T47D (cell line): ENCODE data around the gene RELB.

ENCODE experiments used
- DNase-seq, 2 experiments: peaks; one replicate each; pipeline versions ENCODE4 v3.0.0 to v3.0.0-alpha.2; 2011 to 2012; ENCODE audit warnings: low read depth in 1 of 2, low spot score in 1 of 2
- JUND ChIP-seq: IDR thresholded peaks from 2 replicates; pipeline ENCODE4 v1.6.1; 2012; ENCODE audit warnings: low read depth
- in situ Hi-C: cut with HindIII; loops from 2 replicates; pipeline ENCODE4 v1.10.0; 2016; ENCODE audit warnings: low sequenced_read_pairs, low pct_unique_long_range_greater_than_20kb

The RELB gene

GRCh38 chr19:45011959-45012358 is 10.7 kb downstream of the RELB start:
- in situ Hi-C loops, result no loop called here
- no peak for DNase-seq
- no peak for TF ChIP-seq JUND

- in situ Hi-C loops, result no loop called here
- peak; percentile 79 to 83 for DNase-seq
- TF ChIP-seq JUND, result no peak
Observed at GRCh38 chr19:45016388-45017314, 15.4 kb downstream of the RELB start.

DNA sequence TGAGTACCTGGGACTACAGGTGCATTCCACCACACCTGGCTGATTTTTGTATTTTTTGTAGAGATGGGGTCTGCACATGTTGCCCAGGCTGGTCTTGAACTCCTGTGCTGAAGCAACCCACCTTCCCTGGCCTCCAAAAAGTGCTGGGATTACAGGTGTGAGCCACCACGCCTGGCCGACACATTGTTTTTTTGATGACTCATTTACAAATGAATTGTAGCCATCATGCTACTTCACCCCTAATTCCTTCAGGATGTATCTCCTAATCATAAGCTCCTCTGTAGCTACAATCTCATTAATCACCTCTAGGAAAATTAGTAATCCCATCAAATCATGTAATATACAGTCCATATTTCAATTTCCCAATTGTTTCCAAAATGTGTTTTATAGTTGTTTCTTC is 17.9 kb downstream of the RELB start:
- in situ Hi-C loops, result no loop called here
- TF ChIP-seq JUND, result no peak
- no peak for DNase-seq

DNA sequence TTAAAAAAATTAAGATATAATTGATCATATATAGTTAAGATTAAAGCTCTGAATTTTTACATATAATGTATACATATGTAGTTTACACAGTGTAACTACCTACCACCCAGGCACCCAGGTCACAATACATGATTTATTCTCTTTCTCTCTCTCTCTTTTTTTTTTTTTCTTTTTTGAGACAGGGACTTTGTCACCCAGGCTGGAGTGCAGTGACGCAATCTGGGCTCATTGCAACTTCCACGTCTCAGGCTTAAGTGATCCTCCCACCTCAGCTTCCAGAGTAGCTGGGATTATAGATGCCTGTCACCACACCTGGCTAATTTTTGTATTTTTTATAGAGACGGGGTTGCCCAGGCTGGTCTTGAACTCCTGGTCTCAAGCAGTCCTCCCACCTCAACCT is 18.8 kb downstream of the RELB start:
- no peak for DNase-seq
- no peak for TF ChIP-seq JUND
- in situ Hi-C loops, result no loop called here

GRCh38 chr19:45021971-45022370 is 20.7 kb downstream of the RELB start:
- in situ Hi-C loops, result no loop called here
- TF ChIP-seq JUND, result no peak
- no peak for DNase-seq

DNA sequence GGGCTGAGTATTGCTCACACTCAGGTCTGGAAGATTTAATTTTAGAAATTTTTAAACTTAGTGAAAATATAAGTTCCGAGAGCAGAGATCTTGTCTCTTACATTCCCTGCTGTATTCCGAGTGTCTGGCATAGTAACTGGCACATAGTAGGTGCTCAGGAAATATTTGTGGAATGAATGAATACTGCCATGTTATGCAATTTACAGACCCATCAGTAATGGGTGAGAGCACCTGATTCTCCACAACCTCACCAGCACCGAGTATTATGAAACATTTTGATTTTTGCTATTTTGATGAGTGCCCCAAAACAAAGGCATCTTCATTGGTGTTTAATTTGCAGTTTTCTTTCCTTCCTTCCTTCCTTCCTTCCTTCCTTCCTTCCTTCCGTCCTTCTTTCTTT is 21.8 kb downstream of the RELB start:
- in situ Hi-C loops, result no loop called here
- no peak for TF ChIP-seq JUND
- no peak for DNase-seq

DNA sequence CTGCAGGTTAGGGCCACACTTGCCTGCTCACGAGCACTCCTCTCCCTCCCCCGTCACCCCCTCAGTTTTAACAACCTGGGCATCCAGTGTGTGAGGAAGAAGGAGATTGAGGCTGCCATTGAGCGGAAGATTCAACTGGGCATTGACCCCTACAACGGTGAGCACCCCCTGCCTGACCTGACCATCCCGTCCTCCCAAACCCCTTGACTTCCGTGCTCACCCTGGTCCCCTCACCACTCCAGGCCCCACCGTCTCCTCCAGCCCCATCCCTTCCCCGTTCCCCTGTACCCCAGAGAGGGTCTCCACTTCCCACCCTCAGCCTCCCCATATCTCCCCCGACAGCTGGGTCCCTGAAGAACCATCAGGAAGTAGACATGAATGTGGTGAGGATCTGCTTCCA is 24.0 kb downstream of the RELB start:
- in situ Hi-C loops, result no loop called here
- no peak for DNase-seq
- no peak for TF ChIP-seq JUND

- TF ChIP-seq JUND, result no peak
- in situ Hi-C loops, result no loop called here
- no peak for DNase-seq
Observed at GRCh38 chr19:45027371-45027770, 26.1 kb downstream of the RELB start.

DNA sequence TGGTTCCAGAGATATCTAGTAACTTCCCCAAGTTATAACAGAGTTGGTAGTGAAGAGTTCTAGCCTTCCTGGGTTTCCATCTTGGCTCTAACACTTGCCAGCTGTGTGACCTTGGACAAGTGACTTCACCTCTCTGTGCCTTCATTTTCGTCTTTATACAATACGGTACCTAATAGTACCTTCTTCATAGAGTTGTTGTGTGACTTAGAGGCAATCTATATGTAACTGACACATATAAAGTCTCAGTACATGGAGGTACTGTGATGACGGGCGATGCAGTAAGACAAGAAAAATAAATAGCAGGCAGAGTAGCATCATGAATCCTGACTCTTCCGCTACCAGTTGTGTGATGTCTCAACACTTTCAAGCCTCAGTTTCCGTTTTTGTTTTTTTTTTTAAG is 29.6 kb downstream of the RELB start:
- no peak for TF ChIP-seq JUND
- no peak for DNase-seq
- in situ Hi-C loops, result no loop called here

DNA sequence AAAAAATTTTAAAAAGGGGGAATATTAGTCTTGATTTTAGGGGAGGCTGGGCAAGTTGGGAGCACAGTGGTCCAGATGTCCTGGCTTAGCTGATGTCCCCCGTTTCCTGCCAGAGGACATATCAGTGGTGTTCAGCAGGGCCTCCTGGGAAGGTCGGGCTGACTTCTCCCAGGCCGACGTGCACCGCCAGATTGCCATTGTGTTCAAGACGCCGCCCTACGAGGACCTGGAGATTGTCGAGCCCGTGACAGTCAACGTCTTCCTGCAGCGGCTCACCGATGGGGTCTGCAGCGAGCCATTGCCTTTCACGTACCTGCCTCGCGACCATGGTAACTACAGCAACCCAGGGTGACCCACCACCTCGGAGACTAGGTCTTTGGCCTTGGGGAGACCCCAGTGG is 31.2 kb downstream of the RELB start:
- no peak for TF ChIP-seq JUND
- DNase-seq, result no peak
- in situ Hi-C loops, result no loop called here

DNA sequence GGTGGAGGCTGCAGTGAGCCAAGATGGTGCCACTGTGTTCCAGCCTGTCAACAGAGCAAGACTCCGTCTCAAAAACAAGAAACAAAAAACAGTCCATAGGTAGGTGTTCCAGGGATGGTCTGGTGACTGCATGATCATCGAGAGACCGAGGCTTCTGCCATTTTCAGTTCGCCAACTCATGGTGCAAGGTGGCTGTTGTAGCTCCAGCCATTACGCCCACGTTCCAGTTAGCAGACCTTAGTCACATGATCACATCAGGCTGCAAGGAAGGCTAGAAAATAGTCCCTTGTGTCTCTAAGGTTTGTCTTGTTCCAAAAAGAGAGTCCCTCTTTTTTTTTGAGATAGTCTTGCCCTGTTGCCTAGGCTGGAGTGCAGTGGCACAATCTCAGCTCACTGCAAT is 34.5 kb downstream of the RELB start:
- TF ChIP-seq JUND, result no peak
- DNase-seq, result no peak
- in situ Hi-C loops, result no loop called here

- in situ Hi-C loops, result no loop called here
- DNase-seq, result no peak
- TF ChIP-seq JUND, result no peak
Observed at GRCh38 chr19:45037393-45038169, 36.3 kb downstream of the RELB start.

DNA sequence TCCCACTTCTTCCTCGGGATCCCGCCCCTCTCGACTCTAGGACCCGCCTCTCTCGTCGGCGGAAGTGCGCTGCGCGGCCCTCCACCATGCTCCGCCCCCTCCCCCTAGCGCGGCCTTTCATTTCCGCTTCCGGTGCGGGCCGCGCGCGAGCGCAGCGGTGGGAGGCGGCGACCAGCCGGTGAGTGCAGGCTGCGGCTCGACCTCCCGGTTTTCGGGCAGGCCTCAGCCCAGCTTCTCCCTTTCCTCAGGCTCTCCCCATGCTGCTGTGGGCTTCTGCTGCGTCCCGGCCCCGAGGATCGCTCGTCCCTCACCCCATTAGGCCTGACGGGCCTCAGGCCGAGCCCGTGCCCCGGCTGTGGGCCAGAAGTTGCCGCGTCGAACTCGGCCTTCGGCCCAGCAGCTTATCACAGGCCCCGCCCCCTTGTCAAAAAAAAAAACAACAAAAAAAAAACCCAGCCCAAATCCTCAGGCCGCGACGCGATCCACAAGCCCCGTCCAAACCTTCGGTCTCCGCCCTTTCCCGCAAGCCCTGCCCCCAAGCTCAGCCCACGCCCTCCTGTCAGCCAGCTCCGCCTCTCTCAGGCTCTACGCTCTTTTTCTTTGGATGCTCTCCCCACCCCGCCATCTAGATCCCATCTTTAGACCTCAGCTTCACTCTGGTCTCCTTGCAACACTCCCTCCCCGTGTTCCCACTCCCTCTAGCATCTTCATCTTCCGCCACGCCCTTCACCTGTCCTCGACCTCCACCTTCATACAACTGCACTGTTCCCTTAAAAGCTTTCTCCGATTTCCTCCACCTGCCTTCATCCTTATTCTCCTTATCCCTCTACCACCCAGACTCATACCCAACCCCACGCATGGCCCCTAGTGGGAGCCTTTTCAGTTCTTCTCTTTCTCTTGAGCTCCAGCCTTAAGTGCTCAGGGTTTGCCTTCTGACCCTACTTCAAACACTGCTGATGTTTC is 37.9 kb downstream of the RELB start, which contains the start of gene CLASRP:
Gene CLASRP, plus strand, starts transcription at position 115 of the 963 bp plus-strand sequence. CDS start 1,168 bp downstream, outside the sequence.
- TF ChIP-seq JUND, result no peak
- DNase-seq, result peak; percentile 53 to 89
- in situ Hi-C loops, result no loop called here
